K562 (cell line): ENCODE results near the gene ARHGEF4. TPM values are rescaled to one million over a fixed set of nuclear protein-coding genes. Genes with fewer than 3 reads are reported as not detected.
A peak's percentile ranks its signal among the peaks of the same experiment; 100 is the strongest.

Experiments
- BMI1 ChIP-seq: fragments of 150-350 bp; IDR thresholded peaks from 2 replicates; pipeline ENCODE4 v1.6.1; 2014; ENCODE audit warnings: low read length
- CBX3 ChIP-seq, 2 experiments: IDR thresholded peaks; 1 replicate in 1 of 2; 2 replicates in 1 of 2; pipeline ENCODE4 v1.6.1; 2012; ENCODE audit warnings: inconsistent platforms in 2 of 2, low read length in 2 of 2, borderline replicate concordance in 1 of 2, control low read depth in 1 of 2
- ETS2 ChIP-seq: IDR thresholded peaks from 2 replicates; pipeline ENCODE4 v1.6.1; 2016; ENCODE audit warnings: borderline replicate concordance, missing genetic modification characterization, mild to moderate bottlenecking, moderate library complexity, missing compliant biosample characterization; ENCODE audit not compliant: poor library complexity, severe bottlenecking
- FUS ChIP-seq: fragments of 200-400 bp; formaldehyde crosslinking; optimal IDR thresholded peaks from 2 replicates; pipeline ENCODE3; 2017; ENCODE audit warnings: low read depth, low read length
- IRF2 ChIP-seq: sonication (generic); formaldehyde crosslinking; IDR thresholded peaks from 2 replicates; pipeline ENCODE4 v1.8.1; 2022; ENCODE audit warnings: mild to moderate bottlenecking, missing genetic modification reagents
- JUND ChIP-seq, 2 experiments: IDR thresholded peaks; 2 replicates in 1 of 2; 3 replicates in 1 of 2; pipeline ENCODE4 v1.6.1; 2011; ENCODE audit warnings: borderline replicate concordance in 2 of 2, low read depth in 2 of 2, low read length in 2 of 2, improper control_type of control experiment in 1 of 2, missing biosample characterization in 1 of 2, missing genetic modification characterization in 1 of 2, missing genetic modification reagents in 1 of 2
- POLR3A ChIP-seq: IDR thresholded peaks from 2 replicates; pipeline ENCODE4 v1.6.1; 2011; ENCODE audit warnings: borderline replicate concordance, mild to moderate bottlenecking, moderate library complexity; ENCODE audit not compliant: insufficient read length, insufficient read depth; ENCODE audit errors: extremely low read depth
- SMARCB1 ChIP-seq: IDR thresholded peaks from 2 replicates; pipeline ENCODE4 v1.6.1; 2011; ENCODE audit warnings: improper control_type of control experiment, low read depth; ENCODE audit not compliant: insufficient read length
- SNIP1 ChIP-seq: fragments of 450-650 bp; IDR thresholded peaks from 2 replicates; pipeline ENCODE4 v1.7.1; 2017; ENCODE audit warnings: low read depth, mild to moderate bottlenecking
- SP2 ChIP-seq: IDR thresholded peaks from 2 replicates; pipeline ENCODE4 v1.6.1; 2011; ENCODE audit warnings: mild to moderate bottlenecking, low read depth, low read length, moderate library complexity; ENCODE audit not compliant: poor library complexity, severe bottlenecking; ENCODE audit errors: extremely low read depth
- ZNF384 ChIP-seq: IDR thresholded peaks from 2 replicates; pipeline ENCODE4 v1.6.1; 2012; ENCODE audit warnings: low read depth, low read length, improper control_type of control experiment
- ZNF77 ChIP-seq: fragments of 250-450 bp; sonication (Bioruptor Pico); IDR thresholded peaks from 2 replicates; pipeline ENCODE4 v1.5.0; 2020
- polyA plus RNA-seq, 8 experiments: library from polyadenylated mRNA; depleted of rRNA in 4 of 8; stranded (reverse) in 5 of 8; unstranded in 3 of 8; fragments of >200 nt; fragmentation: Nextera tagmentation in 2 of 8; fragmentation: Illumina TruSeq in 1 of 8; extraction: Ambion mirVana in 2 of 8; extraction: Trizol in 1 of 8; gene quantifications; 2 replicates each; pipeline versions ENCODE4 v1.2.1 to v1.2.3, GENCODE V29; 2011 to 2014; ENCODE audit warnings: inconsistent platforms in 1 of 8, missing spikeins in 1 of 8
- total RNA-seq, 7 experiments: library from RNA; depleted of rRNA in 6 of 7; stranded (reverse); fragments of >200 nt in 6 of 7; fragmentation: Illumina TruSeq in 2 of 7; extraction: Trizol in 2 of 7; gene quantifications; 2 replicates each; pipeline versions ENCODE4 v1.2.1 to v1.2.3, GENCODE V29; 2011 to 2021; ENCODE audit warnings: low replicate concordance in 1 of 7
- TF ChIP-seq, protein P1 (sequence below): fragments of 200-800 bp; sonication (Bioruptor generic); IDR thresholded peaks from 2 replicates; pipeline ENCODE4 v1.6.1; 2017; ENCODE audit warnings: missing genetic modification characterization, missing compliant biosample characterization
- TF ChIP-seq, protein P2 (sequence below): fragments of 450-650 bp; formaldehyde crosslinking; IDR thresholded peaks from 2 replicates; pipeline ENCODE4 v1.4.0; 2020; ENCODE audit warnings: mild to moderate bottlenecking
- TF ChIP-seq, protein P3 (sequence below): sonication (generic); formaldehyde crosslinking; IDR thresholded peaks from 2 replicates; pipeline ENCODE4 v1.8.0; 2022; ENCODE audit warnings: missing genetic modification reagents, mild to moderate bottlenecking, borderline replicate concordance
- TF ChIP-seq, protein P4 (sequence below): fragments of 450-650 bp; IDR thresholded peaks from 2 replicates; pipeline ENCODE4 v1.6.1; 2017; ENCODE audit warnings: antibody characterized with exemption
- TF ChIP-seq, protein P5 (sequence below): fragments of 450-650 bp; IDR thresholded peaks from 2 replicates; pipeline ENCODE4 v1.6.1; 2016; ENCODE audit warnings: antibody characterized with exemption
- TF ChIP-seq, protein P6 (sequence below): fragments of 450-650 bp; formaldehyde crosslinking; IDR thresholded peaks from 2 replicates; pipeline ENCODE4 v1.4.0; 2020; ENCODE audit warnings: mild to moderate bottlenecking, moderate library complexity

ARHGEF4 gene
- total and polyA plus RNA-seq, 9 of the 15 experiments (the other 6 are each of a cell fraction or from before 2014, with no cell fraction given) = not detected

DNA sequence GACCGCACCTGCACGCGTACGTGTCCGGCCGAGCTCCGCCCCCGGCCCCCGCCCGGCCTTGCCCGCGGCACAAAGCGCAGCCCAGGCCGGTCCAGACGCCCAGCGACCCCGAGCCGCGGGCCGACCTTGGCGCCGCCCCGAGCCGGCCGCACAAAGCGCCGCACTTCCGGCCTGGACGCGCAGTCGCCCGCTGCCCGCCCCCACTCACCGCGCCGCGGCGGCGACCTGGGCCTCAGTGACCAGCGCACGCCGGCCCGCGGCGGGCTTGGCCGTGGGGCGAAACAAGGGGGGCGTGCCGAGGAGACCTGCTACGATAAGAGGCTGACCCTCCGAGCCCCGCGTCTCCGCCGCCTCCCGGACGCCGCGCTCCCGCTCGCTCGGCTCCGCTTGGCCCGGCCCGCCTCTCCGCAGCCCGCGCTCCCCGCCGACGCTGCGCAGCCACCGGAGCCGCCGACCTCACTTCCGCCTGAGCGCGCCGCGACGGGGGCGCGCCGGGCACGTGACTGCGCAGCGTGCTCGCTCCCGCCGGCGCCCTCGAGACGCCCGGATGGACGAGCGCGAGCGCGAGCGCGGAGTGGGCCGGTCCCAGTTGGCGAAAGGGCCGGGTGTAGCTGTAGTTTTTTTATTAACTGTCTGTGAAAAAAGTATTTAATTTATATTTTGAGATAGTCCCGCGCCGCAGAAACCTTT, 256.4 kb downstream of the ARHGEF4 start, which contains the start of gene FAM168B (continued):
- TF ChIP-seq, protein P1, sequence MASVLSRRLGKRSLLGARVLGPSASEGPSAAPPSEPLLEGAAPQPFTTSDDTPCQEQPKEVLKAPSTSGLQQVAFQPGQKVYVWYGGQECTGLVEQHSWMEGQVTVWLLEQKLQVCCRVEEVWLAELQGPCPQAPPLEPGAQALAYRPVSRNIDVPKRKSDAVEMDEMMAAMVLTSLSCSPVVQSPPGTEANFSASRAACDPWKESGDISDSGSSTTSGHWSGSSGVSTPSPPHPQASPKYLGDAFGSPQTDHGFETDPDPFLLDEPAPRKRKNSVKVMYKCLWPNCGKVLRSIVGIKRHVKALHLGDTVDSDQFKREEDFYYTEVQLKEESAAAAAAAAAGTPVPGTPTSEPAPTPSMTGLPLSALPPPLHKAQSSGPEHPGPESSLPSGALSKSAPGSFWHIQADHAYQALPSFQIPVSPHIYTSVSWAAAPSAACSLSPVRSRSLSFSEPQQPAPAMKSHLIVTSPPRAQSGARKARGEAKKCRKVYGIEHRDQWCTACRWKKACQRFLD (CRISPR knock-in tag) = peak; percentile 76
- TF ChIP-seq FUS (no peak), POLR3A (no peak), ZNF77 (CRISPR knock-in tag) (no peak), CBX3 (IDR thresholded peaks at IDR 0.05; ENCODE audit: borderline replicate concordance in 1 of 2, low read length in 2 of 2) (no peak), IRF2 (CRISPR knock-in tag) (no peak), SNIP1 (no peak), ETS2 (tag) (peak; percentile 70), JUND (IDR thresholded peaks at IDR 0.05; ENCODE audit: borderline replicate concordance, low read depth, low read length) (0 out of 2 replicates have a peak, but pooled peaks have one; percentile 33), JUND (tag; IDR thresholded peaks at IDR 0.05; ENCODE audit: borderline replicate concordance, low read depth, low read length) (no peak; the same call in 2 of the 3 replicates), SP2 (no peak), BMI1 (no peak), SMARCB1 (no peak), ZNF384 (no peak)
- TF ChIP-seq, protein P2, sequence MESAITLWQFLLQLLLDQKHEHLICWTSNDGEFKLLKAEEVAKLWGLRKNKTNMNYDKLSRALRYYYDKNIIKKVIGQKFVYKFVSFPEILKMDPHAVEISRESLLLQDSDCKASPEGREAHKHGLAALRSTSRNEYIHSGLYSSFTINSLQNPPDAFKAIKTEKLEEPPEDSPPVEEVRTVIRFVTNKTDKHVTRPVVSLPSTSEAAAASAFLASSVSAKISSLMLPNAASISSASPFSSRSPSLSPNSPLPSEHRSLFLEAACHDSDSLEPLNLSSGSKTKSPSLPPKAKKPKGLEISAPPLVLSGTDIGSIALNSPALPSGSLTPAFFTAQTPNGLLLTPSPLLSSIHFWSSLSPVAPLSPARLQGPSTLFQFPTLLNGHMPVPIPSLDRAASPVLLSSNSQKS = no peak
- TF ChIP-seq, protein P3, sequence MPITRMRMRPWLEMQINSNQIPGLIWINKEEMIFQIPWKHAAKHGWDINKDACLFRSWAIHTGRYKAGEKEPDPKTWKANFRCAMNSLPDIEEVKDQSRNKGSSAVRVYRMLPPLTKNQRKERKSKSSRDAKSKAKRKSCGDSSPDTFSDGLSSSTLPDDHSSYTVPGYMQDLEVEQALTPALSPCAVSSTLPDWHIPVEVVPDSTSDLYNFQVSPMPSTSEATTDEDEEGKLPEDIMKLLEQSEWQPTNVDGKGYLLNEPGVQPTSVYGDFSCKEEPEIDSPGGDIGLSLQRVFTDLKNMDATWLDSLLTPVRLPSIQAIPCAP (CRISPR knock-in tag) = no peak
- TF ChIP-seq, protein P4, sequence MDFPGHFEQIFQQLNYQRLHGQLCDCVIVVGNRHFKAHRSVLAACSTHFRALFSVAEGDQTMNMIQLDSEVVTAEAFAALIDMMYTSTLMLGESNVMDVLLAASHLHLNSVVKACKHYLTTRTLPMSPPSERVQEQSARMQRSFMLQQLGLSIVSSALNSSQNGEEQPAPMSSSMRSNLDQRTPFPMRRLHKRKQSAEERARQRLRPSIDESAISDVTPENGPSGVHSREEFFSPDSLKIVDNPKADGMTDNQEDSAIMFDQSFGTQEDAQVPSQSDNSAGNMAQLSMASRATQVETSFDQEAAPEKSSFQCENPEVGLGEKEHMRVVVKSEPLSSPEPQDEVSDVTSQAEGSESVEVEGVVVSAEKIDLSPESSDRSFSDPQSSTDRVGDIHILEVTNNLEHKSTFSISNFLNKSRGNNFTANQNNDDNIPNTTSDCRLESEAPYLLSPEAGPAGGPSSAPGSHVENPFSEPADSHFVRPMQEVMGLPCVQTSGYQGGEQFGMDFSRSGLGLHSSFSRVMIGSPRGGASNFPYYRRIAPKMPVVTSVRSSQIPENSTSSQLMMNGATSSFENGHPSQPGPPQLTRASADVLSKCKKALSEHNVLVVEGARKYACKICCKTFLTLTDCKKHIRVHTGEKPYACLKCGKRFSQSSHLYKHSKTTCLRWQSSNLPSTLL = no peak
- TF ChIP-seq, protein P5, sequence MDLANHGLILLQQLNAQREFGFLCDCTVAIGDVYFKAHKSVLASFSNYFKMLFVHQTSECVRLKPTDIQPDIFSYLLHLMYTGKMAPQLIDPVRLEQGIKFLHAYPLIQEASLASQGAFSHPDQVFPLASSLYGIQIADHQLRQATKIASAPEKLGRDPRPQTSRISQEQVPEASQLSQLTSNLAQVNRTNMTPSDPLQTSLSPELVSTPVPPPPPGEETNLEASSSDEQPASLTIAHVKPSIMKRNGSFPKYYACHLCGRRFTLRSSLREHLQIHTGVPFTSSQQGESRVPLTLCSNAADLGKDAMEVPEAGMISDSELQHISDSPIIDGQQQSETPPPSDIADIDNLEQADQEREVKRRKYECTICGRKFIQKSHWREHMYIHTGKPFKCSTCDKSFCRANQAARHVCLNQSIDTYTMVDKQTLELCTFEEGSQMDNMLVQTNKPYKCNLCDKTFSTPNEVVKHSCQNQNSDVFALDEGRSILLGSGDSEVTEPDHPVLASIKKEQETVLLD = no peak
- TF ChIP-seq, protein P6, sequence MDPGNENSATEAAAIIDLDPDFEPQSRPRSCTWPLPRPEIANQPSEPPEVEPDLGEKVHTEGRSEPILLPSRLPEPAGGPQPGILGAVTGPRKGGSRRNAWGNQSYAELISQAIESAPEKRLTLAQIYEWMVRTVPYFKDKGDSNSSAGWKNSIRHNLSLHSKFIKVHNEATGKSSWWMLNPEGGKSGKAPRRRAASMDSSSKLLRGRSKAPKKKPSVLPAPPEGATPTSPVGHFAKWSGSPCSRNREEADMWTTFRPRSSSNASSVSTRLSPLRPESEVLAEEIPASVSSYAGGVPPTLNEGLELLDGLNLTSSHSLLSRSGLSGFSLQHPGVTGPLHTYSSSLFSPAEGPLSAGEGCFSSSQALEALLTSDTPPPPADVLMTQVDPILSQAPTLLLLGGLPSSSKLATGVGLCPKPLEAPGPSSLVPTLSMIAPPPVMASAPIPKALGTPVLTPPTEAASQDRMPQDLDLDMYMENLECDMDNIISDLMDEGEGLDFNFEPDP (CRISPR knock-in tag) = no peak
